COLO668 (cell line): ENCODE data around the gene TPRN.
A peak's percentile ranks its signal among the peaks of the same experiment; 100 is the strongest.
"Not testable (repeated sequence)": the region's sequence is repeated elsewhere in the genome, so short reads cannot be mapped to it uniquely, and the experiment has no call there.

Experiments used
- DNase-seq: peaks from one replicate; lab custom pipeline; 2025; ENCODE audit not compliant: unreplicated experiment; lab: John Stamatoyannopoulos, UW

TPRN gene, protein sequence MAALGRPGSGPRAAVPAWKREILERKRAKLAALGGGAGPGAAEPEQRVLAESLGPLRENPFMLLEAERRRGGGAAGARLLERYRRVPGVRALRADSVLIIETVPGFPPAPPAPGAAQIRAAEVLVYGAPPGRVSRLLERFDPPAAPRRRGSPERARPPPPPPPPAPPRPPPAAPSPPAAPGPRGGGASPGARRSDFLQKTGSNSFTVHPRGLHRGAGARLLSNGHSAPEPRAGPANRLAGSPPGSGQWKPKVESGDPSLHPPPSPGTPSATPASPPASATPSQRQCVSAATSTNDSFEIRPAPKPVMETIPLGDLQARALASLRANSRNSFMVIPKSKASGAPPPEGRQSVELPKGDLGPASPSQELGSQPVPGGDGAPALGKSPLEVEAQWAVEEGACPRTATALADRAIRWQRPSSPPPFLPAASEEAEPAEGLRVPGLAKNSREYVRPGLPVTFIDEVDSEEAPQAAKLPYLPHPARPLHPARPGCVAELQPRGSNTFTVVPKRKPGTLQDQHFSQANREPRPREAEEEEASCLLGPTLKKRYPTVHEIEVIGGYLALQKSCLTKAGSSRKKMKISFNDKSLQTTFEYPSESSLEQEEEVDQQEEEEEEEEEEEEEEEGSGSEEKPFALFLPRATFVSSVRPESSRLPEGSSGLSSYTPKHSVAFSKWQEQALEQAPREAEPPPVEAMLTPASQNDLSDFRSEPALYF

DNA sequence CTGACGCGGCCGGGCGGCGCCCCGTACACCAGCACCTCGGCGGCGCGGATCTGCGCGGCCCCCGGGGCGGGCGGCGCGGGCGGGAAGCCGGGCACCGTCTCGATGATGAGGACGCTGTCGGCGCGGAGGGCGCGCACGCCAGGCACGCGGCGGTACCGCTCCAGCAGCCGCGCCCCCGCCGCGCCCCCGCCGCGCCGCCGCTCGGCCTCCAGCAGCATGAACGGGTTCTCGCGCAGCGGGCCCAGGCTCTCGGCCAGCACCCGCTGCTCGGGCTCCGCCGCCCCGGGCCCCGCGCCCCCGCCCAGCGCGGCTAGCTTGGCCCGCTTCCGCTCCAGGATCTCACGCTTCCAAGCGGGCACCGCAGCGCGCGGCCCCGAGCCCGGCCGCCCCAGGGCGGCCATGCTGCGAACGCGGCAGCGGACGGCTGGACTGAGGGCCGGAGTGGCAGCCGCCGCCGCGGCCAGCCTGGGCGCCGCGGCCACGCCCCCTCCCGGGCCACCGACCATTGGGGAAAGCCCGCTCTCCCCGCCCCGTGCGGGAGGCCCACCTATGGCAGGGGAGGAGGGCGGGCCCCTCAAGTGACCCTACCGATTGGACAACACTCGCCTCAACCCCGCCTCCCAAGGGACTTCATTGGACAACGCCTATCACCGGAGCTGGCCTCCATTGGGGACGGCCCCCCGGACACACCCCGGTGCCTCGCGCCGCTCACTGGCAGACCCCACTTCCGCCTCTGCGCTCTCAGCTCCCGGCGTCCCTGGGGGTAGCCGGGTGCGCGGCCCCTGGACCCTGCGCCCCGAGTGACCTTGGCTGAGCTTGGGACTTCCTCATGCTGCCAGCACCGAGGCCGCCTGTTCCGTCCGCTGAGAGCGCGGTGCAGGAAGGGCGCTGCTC is at the start of gene TPRN:
TSS of gene TPRN (minus strand) at position 431 of the 894 bp plus-strand sequence. CDS start at position 401, 30 bp downstream.
- peak; percentile 99 for DNase-seq

DNA sequence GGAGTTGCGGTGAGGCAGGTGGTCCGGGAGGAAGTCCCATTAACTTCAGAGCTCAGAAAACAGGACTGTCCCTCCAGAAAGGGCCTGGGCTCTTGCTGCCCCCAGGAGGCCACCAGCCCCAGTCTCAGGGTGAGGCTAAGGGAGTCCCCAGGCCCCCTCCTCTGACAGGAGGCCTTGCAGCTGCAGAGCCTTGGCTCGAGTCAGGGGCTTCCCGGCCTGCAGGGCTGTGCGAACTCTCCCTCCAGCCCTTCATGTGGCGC is 47.3 kb upstream of the TPRN start:
- DNase-seq, result no peak

DNA sequence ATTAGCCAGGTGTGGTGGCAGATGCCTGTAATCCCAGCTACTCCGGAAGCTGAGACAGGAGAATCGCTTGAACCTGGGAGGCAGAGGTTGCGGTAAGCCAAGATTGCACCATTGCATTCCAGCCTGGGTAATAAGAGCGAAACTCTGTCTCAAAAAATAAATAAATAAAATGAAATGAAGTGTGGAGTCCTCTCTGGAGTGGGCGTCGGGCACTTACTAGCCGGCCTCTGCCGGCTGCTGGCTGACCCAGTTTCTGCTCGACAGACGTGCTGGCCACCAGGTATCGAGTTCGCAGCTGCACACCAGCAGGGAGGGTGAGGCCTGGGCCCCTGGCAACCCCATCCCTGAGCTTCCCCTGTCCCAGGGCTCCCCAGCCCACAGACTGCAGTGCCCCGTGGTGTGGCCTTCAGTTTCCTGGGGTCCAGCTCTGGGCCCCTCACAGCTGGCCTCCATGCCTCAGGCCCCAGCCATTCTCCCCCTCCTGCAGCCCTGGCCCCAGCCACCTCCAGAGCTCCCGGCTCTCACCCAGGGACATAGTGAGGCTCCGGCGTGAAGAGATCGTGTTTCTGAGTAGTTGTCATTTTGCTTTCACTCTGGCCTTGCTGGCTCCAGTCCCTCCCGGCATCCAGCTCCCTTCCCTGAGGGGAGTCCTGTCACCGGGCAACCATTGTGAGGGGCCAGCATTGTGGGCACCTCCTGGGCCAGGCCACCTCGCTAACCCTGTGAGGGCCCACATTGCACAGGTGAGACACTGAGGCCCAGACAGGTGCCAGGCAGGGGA is 46.8 kb upstream of the TPRN start:
- peak; percentile 68 for DNase-seq

DNA sequence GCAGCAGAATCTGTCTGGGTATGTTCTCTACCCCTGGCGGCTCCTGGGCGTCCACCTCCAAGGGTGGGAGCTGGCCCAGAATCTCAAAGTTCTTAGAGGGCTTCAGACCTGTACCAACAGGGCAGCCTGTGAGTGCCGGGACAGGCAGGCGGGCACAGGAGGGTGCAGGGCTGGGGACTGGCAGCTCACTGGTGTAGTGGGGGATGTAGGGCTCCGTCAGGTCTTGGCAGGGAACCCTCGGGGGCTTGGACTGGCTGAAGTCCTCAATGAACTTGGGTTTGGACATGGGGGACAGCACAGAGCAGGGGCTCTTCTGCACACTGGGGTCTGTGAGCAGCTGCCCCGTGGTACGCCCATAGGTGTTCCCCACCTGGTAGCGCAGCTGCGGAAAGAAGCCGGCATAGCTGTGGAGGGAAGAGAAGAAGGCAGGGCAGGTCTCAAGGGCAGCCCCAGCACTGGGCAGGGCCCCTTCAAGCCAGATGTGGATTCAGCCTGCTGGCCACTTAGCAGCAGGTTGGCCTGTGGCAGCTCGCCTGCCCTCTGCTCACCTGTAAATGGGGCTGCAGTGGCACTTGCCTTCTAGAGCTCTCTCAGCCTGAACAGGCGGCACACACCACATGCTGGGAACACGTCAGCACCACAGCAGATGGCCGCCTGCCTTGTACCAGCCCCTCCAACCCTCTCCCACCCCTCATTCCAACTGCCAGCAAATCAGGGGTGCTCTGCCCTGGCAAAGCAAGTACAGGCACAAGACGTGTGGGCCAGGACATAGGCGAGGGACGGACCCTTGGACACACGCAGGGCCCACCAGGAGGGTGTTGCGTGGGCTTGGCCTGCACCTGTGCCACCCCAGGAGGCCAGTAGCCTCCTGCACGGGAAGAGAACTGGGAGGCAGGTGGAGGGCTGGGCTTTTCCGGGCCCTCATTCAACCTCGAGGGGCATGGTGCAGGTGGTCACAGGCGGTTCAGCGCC is 45.2 kb upstream of the TPRN start:
- DNase-seq, result peak; percentile 38

DNA sequence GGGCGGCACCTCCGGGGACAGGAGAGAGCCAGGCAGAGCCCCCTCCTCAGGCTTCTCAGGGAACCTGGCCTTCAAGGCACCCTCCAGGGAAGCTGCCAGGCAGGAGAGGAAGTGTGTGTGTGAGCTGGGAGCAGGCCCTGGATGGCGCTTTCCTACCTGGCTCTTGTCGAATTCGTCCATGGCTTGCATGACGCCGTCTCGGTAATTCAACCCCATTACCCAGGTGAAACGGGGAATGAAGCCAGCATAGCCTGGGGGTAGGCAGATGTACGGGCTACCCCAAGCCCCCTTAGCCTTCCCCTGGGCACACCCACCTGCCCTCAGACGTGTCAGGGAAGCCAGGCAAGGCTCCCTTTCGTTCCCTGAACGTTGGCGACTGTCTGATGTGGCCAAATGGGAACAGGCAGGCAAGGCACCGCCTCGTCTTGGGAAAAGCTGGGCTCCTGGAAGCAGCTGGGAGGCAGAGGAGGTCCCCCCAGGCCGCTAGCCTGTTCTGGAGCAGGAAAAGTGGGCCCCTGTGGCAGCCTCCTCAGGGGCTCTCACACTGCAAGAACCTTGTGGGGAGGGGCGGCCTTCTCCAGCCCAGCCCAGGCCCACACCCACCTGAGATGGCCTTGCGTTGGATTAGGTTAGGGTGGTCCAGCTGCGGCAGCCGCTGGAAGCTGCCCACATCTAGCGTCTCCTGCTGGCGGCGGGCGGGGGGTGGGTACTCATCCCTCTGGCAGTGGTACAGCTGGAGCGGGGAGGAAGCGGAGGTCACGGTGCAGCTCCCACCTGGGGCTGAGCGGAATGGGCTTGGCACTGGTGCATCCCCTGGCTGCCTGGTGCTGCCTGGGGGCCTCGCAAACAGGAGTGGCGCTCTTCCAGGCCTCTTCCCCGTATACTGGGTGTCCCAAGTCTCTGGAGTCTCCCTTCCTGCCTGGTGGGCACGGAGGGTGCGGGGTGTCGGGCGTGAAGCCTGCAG is 44.2 kb upstream of the TPRN start:
- peak; percentile 73 for DNase-seq

DNA sequence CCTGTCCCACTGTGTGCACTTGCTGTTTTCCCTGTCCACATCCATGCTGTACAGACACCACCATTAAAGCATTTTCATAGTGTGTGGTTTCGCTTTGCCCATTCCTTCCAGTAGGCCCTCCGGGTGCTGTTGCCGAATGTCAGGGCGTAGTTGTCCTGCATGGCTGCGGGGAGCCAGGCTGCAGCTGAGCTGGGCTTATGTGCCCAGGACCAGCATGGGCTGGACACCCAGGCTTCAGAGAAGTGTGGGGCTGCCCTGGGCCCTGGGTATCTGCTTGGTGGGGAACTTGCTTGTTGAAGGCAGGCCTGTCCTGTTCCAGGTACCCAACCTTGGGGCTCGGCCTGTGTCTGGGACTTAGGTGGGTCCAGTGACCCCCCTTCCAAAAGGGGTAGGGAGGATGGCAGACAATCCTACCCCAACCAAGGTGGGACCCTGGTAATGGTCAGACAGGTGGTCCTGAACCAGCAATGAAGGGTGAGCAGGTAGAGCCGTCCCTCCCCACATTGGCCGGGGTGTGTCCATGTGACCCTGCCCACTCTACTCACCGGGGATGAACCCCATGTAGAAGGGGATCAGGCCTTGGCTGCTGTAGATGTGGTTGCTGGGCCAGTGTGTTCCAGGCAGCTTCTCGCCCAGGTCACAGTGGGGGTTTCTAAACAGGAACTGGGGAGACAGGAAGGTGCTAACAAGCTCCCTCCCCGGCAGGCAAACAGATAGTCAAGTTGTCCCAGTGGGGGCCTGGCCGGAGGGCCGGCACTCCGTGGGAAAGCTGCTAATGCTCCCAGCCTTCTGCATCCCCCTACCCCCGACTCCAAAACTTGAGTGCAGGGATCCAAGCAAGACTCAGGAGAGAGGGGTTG is 43.3 kb upstream of the TPRN start:
- DNase-seq, result peak; percentile 63

DNA sequence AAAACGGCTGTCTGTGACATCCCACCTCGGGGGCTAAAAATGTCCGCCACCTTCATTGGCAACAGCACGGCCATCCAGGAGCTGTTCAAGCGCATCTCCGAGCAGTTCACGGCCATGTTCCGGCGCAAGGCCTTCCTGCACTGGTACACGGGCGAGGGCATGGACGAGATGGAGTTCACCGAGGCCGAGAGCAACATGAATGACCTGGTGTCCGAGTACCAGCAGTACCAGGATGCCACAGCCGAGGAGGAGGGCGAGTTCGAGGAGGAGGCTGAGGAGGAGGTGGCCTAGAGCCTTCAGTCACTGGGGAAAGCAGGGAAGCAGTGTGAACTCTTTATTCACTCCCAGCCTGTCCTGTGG is 42.7 kb upstream of the TPRN start:
- not testable (repeated sequence) for DNase-seq

DNA sequence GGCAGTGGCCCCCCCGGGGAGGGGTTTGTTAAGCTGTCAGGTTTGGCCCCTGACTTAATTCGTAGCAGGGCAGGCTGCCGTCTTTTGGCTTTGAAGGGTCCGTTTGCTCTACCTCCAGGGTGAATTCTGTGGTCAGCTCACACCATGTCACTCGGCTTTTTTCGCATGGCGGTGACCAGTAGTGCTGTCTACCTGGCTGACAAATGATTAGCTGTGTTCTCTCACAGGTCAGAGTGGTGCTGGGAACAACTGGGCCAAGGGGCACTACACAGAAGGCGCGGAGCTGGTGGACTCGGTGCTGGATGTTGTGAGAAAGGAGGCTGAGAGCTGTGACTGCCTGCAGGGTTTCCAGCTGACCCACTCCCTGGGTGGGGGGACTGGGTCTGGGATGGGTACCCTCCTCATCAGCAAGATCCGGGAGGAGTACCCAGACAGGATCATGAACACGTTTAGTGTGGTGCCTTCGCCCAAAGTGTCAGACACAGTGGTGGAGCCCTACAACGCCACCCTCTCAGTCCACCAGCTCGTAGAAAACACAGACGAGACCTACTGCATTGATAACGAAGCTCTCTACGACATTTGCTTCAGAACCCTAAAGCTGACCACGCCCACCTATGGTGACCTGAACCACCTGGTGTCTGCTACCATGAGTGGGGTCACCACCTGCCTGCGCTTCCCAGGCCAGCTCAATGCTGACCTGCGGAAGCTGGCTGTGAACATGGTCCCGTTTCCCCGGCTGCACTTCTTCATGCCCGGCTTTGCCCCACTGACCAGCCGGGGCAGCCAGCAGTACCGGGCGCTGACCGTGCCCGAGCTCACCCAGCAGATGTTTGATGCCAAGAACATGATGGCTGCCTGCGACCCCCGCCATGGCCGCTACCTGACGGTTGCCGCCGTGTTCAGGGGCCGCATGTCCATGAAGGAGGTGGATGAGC is 42.0 kb upstream of the TPRN start:
- no peak for DNase-seq

DNA sequence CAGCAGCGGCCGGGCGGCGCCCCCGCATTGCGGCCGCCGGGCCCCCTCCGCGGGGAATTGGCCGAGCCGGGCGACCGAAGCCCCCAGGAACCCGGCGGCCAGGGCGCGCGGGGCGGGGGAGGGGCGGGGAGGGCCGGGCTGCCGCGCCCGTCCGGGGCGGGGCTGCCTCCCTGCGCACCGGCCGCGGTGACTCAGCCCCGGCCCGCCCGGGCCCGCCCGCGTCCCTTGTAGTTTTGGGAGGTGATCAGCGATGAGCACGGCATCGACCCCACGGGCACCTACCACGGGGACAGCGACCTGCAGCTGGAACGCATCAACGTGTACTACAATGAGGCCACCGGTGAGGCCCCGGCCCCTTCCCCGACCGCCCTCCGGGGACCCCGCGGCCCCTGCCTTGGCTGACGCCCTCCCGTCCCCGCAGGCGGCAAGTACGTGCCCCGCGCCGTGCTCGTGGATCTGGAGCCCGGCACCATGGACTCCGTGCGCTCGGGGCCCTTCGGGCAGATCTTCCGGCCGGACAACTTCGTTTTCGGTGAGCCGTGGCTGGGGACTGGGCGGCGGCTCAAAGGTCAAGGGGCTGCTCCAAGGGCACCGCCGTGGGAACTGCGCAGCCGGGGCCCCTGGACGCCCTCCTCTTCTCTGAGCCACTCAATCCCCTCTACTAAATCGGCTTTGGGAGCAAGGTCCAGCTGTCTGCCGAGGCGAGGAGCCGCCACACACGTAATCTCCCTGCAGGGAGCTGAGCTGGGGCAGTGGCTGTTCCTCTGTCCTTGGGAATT is 41.1 kb upstream of the TPRN start:
- DNase-seq, result peak; percentile 68

DNA sequence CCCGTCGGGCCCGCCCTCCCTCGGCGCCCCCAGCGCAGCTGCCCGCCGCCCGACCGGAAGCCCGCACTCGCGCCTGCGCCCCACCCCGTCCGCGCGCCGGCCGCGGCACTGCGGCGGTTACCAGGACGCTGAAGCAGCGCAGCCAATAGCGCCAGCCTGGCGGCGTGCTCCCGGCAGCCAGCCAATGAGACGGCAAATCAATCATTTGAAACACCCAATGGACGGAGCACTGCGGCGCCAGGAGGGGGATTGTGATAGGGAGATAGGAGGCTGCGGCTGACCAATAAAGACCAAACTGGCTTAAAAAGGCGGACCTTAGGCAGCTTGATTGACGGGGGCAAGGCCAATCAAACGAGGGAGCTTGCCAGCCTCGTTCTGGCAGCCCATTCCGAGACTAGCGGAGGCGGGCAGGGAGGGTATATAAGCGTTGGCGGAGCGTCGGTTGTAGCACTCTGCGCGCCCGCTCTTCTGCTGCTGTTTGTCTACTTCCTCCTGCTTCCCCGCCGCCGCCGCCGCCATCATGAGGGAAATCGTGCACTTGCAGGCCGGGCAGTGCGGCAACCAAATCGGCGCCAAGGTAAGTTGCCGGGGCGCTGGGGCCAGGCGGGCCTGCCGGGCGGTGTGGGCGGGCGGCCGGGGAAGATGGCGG is 40.4 kb upstream of the TPRN start, which contains the start of gene TUBB4B:
TSS of gene TUBB4B (plus strand) at position 447 of the 649 bp plus-strand sequence. CDS start at position 521, 74 bp downstream.
- peak; percentile 99 for DNase-seq

DNA sequence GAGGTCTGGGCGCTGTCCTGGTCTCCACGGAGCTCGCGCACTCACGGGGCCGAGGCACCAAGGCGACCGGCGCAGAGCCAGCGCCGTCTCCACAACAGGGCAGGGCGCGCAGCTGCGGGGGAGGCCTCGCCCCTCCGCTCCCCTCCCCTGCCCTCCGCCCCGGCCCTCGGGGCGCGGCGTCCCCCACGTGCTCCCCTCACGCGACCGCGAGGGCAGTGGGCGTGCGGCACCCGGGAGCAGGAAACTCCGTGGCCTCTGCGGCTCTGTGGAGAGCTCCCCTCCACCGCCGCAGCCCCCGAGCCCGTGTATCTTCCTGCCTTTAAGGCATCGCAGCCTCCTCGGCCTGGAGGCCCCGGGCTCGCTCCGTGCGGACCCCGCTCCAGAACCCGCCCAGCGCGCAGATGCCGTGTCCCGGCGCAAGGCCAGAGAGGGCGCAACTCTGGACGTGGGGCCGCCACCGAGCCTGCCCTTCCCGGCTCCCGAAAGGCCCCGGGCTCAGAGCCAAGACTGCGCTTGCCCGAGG is 39.8 kb upstream of the TPRN start:
- DNase-seq, result peak; percentile 91

DNA sequence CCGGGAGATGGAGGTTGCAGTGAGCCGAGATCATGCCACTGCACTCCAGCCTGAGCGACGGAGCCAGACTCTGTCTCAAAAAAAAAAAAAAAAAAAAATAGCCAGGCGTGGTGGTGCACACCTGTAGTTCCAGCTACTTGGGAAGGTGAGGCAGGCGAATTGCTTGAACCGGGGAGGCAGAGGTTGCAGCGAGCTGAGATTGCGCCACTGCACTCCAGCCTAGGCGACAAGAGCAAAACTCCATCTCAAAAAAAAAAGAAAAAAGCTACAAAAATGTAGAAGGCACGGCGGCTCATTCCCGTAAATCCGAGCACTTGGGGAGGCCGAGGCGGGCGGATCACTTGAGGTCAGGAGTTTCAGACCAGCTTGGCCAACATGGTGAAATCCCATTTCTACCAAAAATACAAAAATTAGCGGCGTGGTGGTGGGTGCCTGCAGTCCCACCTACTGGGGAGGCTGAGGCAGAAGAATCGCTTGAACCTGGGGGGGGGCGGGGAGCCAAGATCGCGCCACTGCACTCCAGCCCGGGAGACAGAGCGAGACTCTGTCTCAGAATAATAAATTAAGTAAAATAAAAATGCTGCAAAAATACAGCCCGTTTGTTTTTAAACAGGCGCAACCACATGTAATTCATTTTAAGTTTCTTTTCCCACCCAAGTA is 39.1 kb upstream of the TPRN start:
- not testable (repeated sequence) for DNase-seq

DNA sequence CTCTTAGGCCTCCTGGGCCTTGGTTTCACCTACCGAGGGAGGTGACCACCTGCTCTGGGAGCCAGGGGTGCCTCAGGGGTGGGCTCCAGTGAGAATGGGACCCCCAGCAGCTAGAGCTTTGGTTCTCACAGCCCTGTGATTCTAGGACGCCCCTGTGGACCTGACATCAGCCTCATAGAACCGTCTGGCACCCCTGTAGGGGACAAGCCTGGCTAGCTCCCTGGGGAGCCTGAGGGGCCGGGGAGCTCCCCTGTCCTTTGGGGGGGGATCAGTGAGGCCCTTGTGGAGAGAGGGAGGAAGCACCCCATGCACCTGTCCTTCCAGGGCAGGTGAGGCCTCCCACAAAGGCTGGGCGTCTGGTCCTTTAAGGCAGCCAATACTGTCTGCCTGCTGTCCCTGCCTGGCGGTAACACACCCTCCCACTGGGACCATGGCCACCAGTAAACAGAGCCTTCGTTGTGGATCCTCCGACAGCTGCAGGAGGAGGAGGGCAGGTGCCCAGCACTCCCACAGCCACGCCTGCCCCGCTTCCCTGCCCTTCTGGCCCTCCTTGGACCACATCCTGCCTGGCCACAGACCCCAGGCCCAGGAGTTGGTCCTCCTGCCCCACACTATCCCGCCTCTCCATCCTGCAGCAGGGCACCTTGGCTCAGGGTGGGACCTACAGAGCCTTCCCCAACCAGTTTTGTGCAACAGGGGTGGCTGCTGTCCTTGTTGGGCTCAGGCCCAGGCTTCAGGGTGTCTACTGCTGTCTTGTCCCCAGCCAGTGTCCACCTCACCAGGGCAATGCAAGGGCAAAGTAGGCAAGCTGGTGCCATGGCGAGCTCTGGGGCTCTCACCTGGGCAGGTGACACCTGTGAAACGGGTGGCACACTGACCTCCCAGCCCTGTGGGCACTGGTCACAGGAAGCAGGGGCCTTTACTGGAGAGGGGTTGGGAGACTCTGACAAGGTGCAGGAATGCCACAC is 37.5 kb upstream of the TPRN start:
- peak; percentile 94 for DNase-seq
